HG03469 (cell line): ENCODE results near the gene ANKRD17.

Source experiments
- ATAC-seq: cut with Tn5 transposase; IDR thresholded peaks from one replicate; pipeline ENCODE4 v1.9.1; 2021; ENCODE audit warnings: mild to moderate bottlenecking, moderate library complexity, moderate number of reproducible peaks; ENCODE audit not compliant: unreplicated experiment

Gene ANKRD17

DNA sequence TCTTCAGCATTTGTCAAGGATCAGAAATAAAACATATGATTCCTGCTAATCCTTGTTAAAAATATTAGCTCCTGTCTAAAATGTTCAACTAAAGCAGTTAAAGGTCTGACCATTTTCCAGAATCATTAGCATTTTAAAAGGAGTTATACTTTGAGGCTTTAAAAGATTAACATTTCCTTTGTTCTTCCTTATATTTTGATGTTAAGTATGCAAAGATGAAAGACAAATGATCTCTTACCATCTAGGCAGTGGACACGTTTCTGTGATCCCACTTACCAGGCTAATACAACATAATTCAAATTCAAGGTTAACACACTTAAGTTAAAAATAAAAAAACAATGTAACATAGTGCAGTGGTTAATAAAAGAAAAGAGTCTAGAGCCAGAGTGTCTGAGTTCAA lies 127.3 kb downstream of the ANKRD17 start:
- ATAC-seq = no peak

- ATAC-seq = no peak
Observed at GRCh38 chr4:73129319-73129718, 129.3 kb downstream of the ANKRD17 start.

DNA sequence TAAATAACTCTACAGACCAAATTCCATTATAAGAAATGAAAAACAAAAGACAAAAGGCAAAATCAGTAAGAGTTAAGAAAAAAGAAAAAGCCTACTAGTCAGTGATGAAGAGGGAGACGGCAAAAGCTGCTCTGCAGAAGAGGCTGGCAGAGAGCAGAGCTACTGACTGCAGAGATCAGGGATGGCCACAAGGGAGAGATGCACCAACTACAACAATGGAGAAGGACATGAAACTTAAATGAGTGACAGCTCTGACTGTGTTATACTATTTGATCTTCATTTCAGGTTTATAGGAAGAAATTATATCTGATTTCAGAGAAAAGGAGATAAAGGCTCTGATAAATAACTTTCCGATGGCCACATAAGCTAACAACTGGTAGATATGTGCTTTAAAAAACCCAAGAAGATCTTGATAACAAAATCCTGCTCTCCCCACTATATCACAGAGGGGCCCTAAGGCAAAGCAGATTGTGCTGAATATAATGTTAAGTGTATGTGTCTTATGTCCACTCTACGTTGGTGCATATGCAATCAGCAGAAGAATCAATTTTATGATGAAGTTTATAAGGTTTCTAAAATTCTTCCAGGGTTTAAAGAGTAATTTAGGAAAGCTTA lies 130.7 kb downstream of the ANKRD17 start:
- peak; percentile 81 for ATAC-seq

DNA sequence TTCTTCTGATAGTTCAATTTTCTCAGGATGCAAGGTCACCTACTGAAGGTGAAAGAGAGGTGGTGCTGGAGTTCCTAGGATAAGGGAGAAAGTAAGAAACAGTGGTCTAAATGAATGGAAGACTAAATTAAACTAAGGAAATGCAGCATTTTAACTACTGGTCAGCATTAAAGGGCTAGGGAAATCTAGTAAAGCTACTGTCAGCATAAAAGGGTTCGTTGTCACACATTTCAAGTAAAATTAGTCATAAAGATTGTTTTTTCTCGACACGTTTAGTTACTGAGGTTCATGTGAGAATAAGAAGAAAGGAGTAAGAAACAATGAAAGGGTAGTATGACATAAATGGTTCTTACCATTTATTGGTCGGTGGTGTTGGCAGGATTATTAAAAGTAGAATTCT lies 149.1 kb downstream of the ANKRD17 start:
- ATAC-seq = no peak

GRCh38 chr4:73104695-73105094 lies 153.9 kb downstream of the ANKRD17 start:
- no peak for ATAC-seq

GRCh38 chr4:73103799-73104503 lies 154.6 kb downstream of the ANKRD17 start:
- ATAC-seq = no peak

GRCh38 chr4:73099143-73099542 lies 159.5 kb downstream of the ANKRD17 start:
- no peak for ATAC-seq

DNA sequence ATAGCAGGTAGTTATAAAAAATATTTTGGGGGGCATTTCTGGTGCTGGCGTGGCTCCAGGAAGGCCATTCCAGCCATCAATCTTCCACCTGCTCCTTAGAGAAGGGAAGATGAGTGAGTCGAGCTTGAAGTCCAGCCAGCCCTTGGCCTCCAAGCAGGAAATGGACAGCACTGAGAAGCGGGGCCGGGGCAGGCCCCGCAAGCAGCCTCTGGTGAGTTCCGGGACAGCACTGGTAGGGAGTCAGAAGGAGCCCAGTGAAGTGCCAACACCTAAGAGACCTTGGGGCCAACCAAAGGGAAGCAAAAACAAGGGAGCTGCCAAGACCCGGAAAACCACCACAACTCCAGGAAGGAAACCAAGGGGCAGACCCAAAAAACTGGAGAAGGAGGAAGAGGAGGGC lies 159.9 kb downstream of the ANKRD17 start:
- ATAC-seq = no peak

- ATAC-seq = no peak
Observed at GRCh38 chr4:73098016-73098415, 160.6 kb downstream of the ANKRD17 start.

DNA sequence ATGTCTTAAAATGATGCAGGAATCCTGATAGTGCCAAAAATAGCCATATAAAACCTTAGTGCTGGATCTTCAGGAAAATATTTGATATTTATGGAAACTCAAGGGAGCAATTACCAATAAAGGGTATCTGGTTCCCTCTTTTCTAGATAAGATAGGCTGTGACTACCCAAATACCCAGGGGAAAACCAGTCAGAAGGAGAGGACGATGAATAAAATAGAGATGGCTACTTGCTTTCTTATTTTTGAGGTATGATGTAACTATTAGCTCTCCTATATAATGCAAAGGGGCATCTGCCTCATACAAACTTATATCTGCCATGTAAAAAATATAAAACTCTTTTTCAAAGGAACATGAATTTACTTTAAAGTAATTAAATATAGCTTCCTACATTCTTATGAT lies 165.7 kb downstream of the ANKRD17 start:
- no peak for ATAC-seq

- ATAC-seq = no peak
Observed at GRCh38 chr4:73090738-73091137, 167.9 kb downstream of the ANKRD17 start.

GRCh38 chr4:73087871-73088270 lies 170.7 kb downstream of the ANKRD17 start:
- ATAC-seq = no peak

- no peak for ATAC-seq
Observed at GRCh38 chr4:73086095-73086868, 172.3 kb downstream of the ANKRD17 start.

GRCh38 chr4:73080789-73081188 lies 177.8 kb downstream of the ANKRD17 start:
- no peak for ATAC-seq

DNA sequence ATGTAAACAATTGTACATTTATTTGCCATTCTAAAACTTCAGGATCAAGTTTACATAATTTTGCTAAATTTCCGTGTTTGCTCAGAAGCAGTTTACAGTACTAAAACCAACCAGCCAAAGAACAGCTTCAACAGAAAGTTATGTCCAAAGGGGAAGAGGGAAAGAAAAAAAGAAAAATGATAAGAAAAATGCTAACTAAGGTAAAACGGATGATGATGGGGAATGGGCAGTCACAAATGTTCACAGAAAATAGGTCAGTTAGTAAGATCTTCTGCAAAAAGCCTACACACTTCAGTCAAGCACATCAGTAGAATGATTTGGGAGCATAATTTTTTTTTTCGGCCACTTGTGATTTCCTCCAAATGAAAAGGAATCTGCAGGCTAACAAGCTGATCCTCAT lies 182.8 kb downstream of the ANKRD17 start:
- ATAC-seq = no peak

DNA sequence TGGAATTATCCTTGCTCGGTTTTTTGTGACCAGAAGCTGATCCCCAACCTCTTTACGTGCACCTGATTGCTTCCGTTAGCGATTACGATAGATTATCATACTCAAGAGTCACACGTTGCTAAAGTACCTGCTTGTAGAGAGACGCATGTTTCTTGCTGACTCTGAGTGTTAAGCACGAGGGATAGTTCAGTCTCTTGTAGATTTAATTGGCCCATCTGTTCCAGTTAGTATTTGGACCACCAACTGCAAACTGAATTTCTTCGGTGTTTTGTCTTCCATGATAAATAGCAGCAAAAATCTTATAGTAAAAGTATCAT lies 188.6 kb downstream of the ANKRD17 start:
- ATAC-seq = peak; percentile 0

DNA sequence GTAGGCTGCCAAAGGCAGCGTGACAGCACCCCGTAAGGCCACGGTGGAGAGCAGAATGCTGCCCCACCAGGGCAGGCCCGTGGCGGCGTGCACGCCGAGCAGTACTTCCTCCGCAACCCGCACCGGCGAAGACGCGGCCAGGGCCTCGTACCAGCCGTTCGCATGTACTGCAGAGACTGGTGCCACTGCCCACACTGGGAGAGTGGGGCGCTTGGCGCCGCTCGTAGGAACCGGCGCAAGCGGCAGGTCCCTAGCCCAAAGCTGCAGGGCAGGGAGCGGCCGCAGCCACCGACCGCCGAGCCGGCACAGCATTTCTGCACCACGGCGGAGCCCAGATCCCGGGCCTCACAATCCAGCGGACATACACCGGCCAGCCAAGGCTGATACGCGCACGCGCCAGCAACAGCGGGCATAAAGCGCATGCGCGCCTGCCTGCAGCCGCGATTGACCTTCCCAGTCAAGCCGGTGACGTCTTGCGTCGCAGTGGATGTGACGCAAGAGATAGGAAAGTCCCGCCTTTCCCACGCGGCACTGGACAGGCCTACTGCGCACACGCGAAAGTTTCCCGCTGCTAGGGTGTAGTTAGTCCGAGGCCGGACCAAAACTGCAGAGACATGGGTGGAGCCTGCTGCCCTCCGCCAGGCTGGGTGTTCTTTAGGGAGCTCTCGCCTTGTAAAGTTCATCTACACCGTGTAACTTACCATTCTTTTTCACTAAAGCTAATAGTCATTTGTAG lies 189.1 kb downstream of the ANKRD17 start, which contains the start of gene COX18:
COX18 (minus strand) TSS at position 379 of the 736 bp plus-strand sequence; CDS start at position 312, 67 bp downstream.
- peak; percentile 75 for ATAC-seq

- ATAC-seq = peak; percentile 0
Observed at GRCh38 chr4:73068491-73069337, 189.9 kb downstream of the ANKRD17 start.

- ATAC-seq = no peak
Observed at GRCh38 chr4:73067971-73068394, 190.6 kb downstream of the ANKRD17 start.

DNA sequence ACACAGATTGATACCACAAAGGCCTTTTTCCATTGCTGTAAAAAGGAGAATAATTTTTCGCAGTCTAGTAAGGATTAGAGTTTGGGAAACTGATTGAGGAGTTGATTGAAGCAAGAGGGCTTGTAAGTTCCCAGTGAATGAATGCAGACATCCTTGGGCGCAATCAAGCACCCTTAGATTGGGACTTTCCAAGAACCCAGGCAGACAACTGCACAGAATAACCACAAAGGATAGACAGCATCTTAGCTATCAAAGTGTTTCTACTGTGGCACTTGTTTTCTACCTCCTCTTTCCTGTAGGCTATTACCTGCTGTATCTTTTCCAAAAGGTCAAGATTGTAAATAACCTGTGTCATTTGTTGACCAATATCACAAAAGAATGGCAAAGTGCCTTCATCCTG lies 191.7 kb downstream of the ANKRD17 start:
- ATAC-seq = no peak
